HEK293 (cell line): ENCODE data around the gene ATG4A.

Experiments used
- CTCF ChIA-PET: fragments of 350-600 bp; formaldehyde crosslinking; extraction: SDS; loops from one replicate; lab custom pipeline; 2021; ENCODE audit warnings: antibody characterized with exemption; lab: Yijun Ruan, JAX
- POLR2A ChIA-PET: fragments of 300-600 bp; formaldehyde crosslinking; extraction: SDS; loops from one replicate; lab custom pipeline; 2020; ENCODE audit warnings: antibody characterized with exemption, inconsistent platforms; lab: Yijun Ruan, JAX
- H3K27ac ChIP-seq: fragments of 200-500 bp; sonication (Bioruptor generic); 2 replicates; pipeline ENCODE4 v1.5.1; 2014; ENCODE audit warnings: low read depth, low read length, control low read depth, inconsistent platforms; ENCODE audit errors: extremely low read depth
- H3K36me3 ChIP-seq, 2 experiments: fragments of 200-500 bp in 1 of 2; sonication (Bioruptor generic) in 1 of 2; 1 replicate in 1 of 2; 2 replicates in 1 of 2; pipeline ENCODE4 v1.5.1; 2014 to 2017; ENCODE audit warnings: inconsistent platforms in 2 of 2, low read length in 2 of 2; ENCODE audit not compliant: control insufficient read depth in 2 of 2, insufficient read depth in 1 of 2
- H3K4me1 ChIP-seq: fragments of 200-500 bp; sonication (Bioruptor generic); 2 replicates; pipeline ENCODE4 v1.5.1; 2014; ENCODE audit warnings: mild to moderate bottlenecking, low read length, inconsistent platforms; ENCODE audit not compliant: control insufficient read depth, insufficient read depth
- H3K4me3 ChIP-seq: 2 replicates; pipeline ENCODE4 v1.5.1; 2011; ENCODE audit warnings: low read depth, mild to moderate bottlenecking, control low read depth, low read length, moderate library complexity
- H3K9me3 ChIP-seq: fragments of 200-500 bp; sonication (Bioruptor generic); 2 replicates; pipeline ENCODE4 v1.5.1; 2014; ENCODE audit warnings: low read depth, low read length, inconsistent platforms; ENCODE audit not compliant: control insufficient read depth, insufficient read depth
- BCL11A ChIP-seq: fragments of 450-650 bp; formaldehyde crosslinking; IDR thresholded peaks from 2 replicates; pipeline ENCODE4 v1.5.1; 2016; ENCODE audit warnings: low read depth, missing biosample characterization, missing genetic modification characterization
- IKZF3 ChIP-seq: fragments of 450-650 bp; IDR thresholded peaks from 2 replicates; pipeline ENCODE4 v1.5.0; 2018; ENCODE audit warnings: missing biosample characterization, mild to moderate bottlenecking, missing genetic modification characterization, moderate library complexity
- MZF1 ChIP-seq: fragments of 450-650 bp; formaldehyde crosslinking; IDR thresholded peaks from 2 replicates; pipeline ENCODE4 v1.5.1; 2017; ENCODE audit warnings: missing biosample characterization, missing genetic modification characterization, borderline replicate concordance
- SP2 ChIP-seq: fragments of 450-650 bp; formaldehyde crosslinking; IDR thresholded peaks from 2 replicates; pipeline ENCODE4 v1.5.1; 2016; ENCODE audit warnings: missing biosample characterization, missing genetic modification characterization
- YY1 ChIP-seq: fragments of 450-650 bp; formaldehyde crosslinking; IDR thresholded peaks from 2 replicates; pipeline ENCODE4 v1.5.1; 2018; ENCODE audit warnings: missing biosample characterization, missing genetic modification characterization
- ZBTB20 ChIP-seq: fragments of 450-650 bp; formaldehyde crosslinking; IDR thresholded peaks from 2 replicates; pipeline ENCODE4 v1.5.1; 2016; ENCODE audit warnings: missing biosample characterization, missing genetic modification characterization
- ZBTB7A ChIP-seq: fragments of 450-650 bp; formaldehyde crosslinking; IDR thresholded peaks from 2 replicates; pipeline ENCODE4 v1.5.1; 2016; ENCODE audit warnings: low read depth, missing biosample characterization, missing genetic modification characterization
- ZNF132 ChIP-seq: fragments of 450-650 bp; formaldehyde crosslinking; IDR thresholded peaks from 2 replicates; pipeline ENCODE4 v1.5.1; 2017; ENCODE audit warnings: missing biosample characterization, missing genetic modification characterization, borderline replicate concordance
- ZNF155 ChIP-seq: fragments of 450-650 bp; formaldehyde crosslinking; IDR thresholded peaks from 2 replicates; pipeline ENCODE4 v1.5.1; 2016; ENCODE audit warnings: missing biosample characterization, missing genetic modification characterization
- ZNF157 ChIP-seq: fragments of 450-650 bp; formaldehyde crosslinking; IDR thresholded peaks from 2 replicates; pipeline ENCODE4 v1.5.1; 2016; ENCODE audit warnings: missing biosample characterization, missing genetic modification characterization
- ZNF16 ChIP-seq: fragments of 450-650 bp; formaldehyde crosslinking; IDR thresholded peaks from 2 replicates; pipeline ENCODE4 v1.5.1; 2016; ENCODE audit warnings: low read depth, missing biosample characterization, missing genetic modification characterization
- ZNF24 ChIP-seq: fragments of 450-650 bp; formaldehyde crosslinking; IDR thresholded peaks from 2 replicates; pipeline ENCODE4 v1.5.1; 2016; ENCODE audit warnings: missing biosample characterization, missing genetic modification characterization
- ZNF324 ChIP-seq: fragments of 450-650 bp; formaldehyde crosslinking; IDR thresholded peaks from 2 replicates; pipeline ENCODE4 v1.5.1; 2016; ENCODE audit warnings: missing biosample characterization, missing genetic modification characterization
- ZNF354C ChIP-seq: fragments of 450-650 bp; formaldehyde crosslinking; IDR thresholded peaks from 2 replicates; pipeline ENCODE4 v1.5.1; 2016; ENCODE audit warnings: missing biosample characterization, missing genetic modification characterization, low read depth, borderline replicate concordance
- ZNF366 ChIP-seq: fragments of 450-650 bp; formaldehyde crosslinking; conservative IDR thresholded peaks from 2 replicates; pipeline ENCODE4 v1.5.1; 2016; ENCODE audit warnings: missing biosample characterization, missing genetic modification characterization
- ZNF677 ChIP-seq: fragments of 450-650 bp; IDR thresholded peaks from 2 replicates; pipeline ENCODE4 v1.5.0; 2018; ENCODE audit warnings: missing biosample characterization, mild to moderate bottlenecking, missing genetic modification characterization, moderate library complexity
- ZNF792 ChIP-seq: fragments of 450-650 bp; formaldehyde crosslinking; IDR thresholded peaks from 2 replicates; pipeline ENCODE4 v1.5.1; 2016; ENCODE audit warnings: missing biosample characterization, missing genetic modification characterization
- ZNF843 ChIP-seq: fragments of 450-650 bp; formaldehyde crosslinking; IDR thresholded peaks from 2 replicates; pipeline ENCODE4 v1.5.1; 2016; ENCODE audit warnings: missing biosample characterization, missing genetic modification characterization
- TF ChIP-seq, protein P1 (sequence below): fragments of 450-650 bp; formaldehyde crosslinking; IDR thresholded peaks from 2 replicates; pipeline ENCODE4 v1.5.1; 2016; ENCODE audit warnings: missing biosample characterization, missing genetic modification characterization
- TF ChIP-seq, protein P2 (sequence below): fragments of 450-650 bp; formaldehyde crosslinking; IDR thresholded peaks from 2 replicates; pipeline ENCODE4 v1.5.1; 2016; ENCODE audit warnings: missing biosample characterization, missing genetic modification characterization
- TF ChIP-seq, protein P3 (sequence below): fragments of 450-650 bp; formaldehyde crosslinking; IDR thresholded peaks from 2 replicates; pipeline ENCODE4 v1.5.1; 2016; ENCODE audit warnings: missing biosample characterization, missing genetic modification characterization, low read depth
- TF ChIP-seq, protein P4 (sequence below): fragments of 450-650 bp; formaldehyde crosslinking; IDR thresholded peaks from 2 replicates; pipeline ENCODE4 v1.5.1; 2016; ENCODE audit warnings: missing biosample characterization, missing genetic modification characterization

The ATG4A gene

DNA sequence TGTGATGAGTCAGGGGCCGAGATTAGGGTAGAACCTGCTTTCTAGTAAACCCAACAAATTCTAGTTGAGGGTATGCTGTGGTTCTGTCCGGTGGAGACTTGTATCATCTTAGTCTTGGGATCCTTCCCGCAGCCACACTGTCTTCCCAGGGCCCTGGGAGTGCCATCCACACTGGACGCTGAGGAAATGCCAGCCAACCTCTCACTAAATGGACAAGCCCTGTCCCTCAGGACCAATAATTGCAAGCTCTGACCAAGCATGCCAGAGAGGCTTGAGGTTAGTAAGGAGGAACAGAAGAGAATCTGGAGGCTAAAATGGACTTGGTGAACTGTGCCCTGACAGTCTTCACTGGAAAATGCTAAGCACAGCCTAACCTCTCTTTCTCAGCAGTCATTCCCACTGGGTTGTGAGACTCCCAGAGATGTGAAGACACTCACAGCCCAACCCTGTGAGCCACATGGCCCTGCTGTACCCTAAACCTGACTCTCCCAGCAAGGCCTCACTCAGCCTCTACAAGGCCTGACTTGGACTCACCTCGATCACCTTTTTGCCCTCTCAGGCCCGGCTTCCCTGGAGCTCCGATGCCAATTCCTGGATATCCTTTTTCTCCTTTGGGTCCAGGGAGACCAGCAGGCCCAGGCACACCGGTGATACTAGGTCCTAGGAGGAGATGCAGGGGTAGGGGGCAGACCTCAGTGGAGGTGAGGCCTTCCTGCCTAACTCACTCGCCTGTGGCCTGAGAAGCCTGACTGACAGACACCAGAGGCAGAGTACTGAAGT, 77.6 kb downstream of the ATG4A start:
- POLR2A ChIA-PET, result no interaction called here
- Histone ChIP-seq H3K27ac (no peak overlapping the region), H3K36me3 (no peaks in the 10 kb centered on the region), H3K9me3 (no peaks in the 10 kb centered on the region), H3K4me3 (no peak overlapping the region), H3K4me1 (0 out of 2 replicates have a peak, but pooled peaks cover 2% of the 10 kb centered on the region)
- CTCF ChIA-PET, result interaction anchor here (1.5 kb wide), 1 partner anchor 13 kb away, joined by 3 read pairs; no protein-coding TSS in a partner anchor
- TF ChIP-seq ZNF157 (tag by site-specific recombination) (no peak), ZNF354C (no peak)
- TF ChIP-seq, protein P1, sequence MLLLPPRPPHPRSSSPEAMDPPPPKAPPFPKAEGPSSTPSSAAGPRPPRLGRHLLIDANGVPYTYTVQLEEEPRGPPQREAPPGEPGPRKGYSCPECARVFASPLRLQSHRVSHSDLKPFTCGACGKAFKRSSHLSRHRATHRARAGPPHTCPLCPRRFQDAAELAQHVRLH, result no peak

DNA sequence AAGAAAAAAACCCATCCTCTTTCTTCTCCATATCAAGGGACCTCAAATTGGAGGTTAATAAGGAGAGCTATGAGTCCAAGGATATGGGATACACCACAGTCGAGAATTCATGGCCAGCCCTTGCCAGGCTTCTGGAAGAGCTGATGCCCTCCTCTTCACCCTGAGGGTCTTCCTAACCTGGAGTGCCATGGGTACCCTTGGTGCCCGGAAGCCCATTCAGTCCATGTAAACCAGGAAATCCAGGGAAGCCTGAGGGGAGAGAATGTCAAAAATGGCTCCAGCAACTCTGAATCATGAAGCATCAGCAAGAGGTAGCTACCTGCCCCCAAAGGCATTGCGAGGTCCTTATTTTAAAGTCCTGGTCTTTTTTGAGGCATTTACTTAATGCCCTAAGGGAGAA, 78.2 kb downstream of the ATG4A start:
- Histone ChIP-seq H3K9me3 (no peaks in the 10 kb centered on the region), H3K36me3 (no peaks in the 10 kb centered on the region), H3K4me1 (0 out of 2 replicates have a peak, but pooled peaks cover 2% of the 10 kb centered on the region), H3K4me3 (no peak overlapping the region), H3K27ac (no peak overlapping the region)
- no peak for TF ChIP-seq SP2 (tag by site-specific recombination)
- TF ChIP-seq ZNF843 (tag by site-specific recombination), result no peak
- TF ChIP-seq YY1 (tag by site-specific recombination), result no peak
- TF ChIP-seq, protein P2, sequence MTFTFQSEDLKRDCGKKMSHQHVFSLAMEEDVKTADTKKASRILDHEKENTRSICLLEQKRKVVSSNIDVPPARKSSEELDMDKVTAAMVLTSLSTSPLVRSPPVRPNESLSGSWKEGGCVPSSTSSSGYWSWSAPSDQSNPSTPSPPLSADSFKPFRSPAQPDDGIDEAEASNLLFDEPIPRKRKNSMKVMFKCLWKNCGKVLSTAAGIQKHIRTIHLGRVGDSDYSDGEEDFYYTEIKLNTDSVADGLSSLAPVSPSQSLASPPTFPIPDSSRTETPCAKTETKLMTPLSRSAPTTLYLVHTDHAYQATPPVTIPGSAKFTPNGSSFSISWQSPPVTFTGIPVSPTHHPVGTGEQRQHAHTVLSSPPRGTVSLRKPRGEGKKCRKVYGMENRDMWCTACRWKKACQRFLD, result no peak
- TF ChIP-seq ZNF366, result no peak
- no peak for TF ChIP-seq ZNF792
- no peak for TF ChIP-seq ZBTB7A (tag by site-specific recombination)
- CTCF ChIA-PET, result no interaction called here
- POLR2A ChIA-PET, result no interaction called here

DNA sequence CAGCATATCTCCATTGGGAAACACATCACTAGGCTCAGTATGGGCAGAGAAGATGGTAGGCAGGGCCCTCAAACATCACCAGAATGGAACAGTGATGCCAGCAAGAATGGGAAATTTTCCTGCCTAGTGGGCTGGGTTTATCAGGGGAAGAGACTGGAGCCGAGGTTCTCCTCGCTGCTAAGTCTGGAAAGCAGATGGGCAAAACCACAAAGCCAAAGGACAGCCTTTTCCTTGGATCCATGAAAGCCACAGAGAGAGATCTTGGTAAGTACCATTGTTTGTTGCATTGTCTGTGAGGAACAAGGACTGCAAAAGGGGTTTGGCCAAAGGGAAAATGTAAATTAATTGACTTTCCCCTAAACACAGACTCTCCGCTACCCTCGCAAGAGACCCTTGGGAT, 80.1 kb downstream of the ATG4A start:
- H3K4me1 ChIP-seq, result no peaks in the 10 kb centered on the region
- H3K4me3 ChIP-seq, result no peak overlapping the region
- TF ChIP-seq ZNF24 (tag by site-specific recombination) (no peak), ZNF16 (no peak), BCL11A (tag by site-specific recombination) (no peak), ZNF132 (no peak), ZNF155 (no peak), IKZF3 (no peak), ZNF677 (no peak), MZF1 (tag by site-specific recombination) (no peak), ZBTB20 (tag by site-specific recombination) (no peak), ZNF324 (no peak)
- TF ChIP-seq, protein P3, sequence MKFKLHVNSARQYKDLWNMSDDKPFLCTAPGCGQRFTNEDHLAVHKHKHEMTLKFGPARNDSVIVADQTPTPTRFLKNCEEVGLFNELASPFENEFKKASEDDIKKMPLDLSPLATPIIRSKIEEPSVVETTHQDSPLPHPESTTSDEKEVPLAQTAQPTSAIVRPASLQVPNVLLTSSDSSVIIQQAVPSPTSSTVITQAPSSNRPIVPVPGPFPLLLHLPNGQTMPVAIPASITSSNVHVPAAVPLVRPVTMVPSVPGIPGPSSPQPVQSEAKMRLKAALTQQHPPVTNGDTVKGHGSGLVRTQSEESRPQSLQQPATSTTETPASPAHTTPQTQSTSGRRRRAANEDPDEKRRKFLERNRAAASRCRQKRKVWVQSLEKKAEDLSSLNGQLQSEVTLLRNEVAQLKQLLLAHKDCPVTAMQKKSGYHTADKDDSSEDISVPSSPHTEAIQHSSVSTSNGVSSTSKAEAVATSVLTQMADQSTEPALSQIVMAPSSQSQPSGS (tag by site-specific recombination), result no peak
- TF ChIP-seq, protein P4, sequence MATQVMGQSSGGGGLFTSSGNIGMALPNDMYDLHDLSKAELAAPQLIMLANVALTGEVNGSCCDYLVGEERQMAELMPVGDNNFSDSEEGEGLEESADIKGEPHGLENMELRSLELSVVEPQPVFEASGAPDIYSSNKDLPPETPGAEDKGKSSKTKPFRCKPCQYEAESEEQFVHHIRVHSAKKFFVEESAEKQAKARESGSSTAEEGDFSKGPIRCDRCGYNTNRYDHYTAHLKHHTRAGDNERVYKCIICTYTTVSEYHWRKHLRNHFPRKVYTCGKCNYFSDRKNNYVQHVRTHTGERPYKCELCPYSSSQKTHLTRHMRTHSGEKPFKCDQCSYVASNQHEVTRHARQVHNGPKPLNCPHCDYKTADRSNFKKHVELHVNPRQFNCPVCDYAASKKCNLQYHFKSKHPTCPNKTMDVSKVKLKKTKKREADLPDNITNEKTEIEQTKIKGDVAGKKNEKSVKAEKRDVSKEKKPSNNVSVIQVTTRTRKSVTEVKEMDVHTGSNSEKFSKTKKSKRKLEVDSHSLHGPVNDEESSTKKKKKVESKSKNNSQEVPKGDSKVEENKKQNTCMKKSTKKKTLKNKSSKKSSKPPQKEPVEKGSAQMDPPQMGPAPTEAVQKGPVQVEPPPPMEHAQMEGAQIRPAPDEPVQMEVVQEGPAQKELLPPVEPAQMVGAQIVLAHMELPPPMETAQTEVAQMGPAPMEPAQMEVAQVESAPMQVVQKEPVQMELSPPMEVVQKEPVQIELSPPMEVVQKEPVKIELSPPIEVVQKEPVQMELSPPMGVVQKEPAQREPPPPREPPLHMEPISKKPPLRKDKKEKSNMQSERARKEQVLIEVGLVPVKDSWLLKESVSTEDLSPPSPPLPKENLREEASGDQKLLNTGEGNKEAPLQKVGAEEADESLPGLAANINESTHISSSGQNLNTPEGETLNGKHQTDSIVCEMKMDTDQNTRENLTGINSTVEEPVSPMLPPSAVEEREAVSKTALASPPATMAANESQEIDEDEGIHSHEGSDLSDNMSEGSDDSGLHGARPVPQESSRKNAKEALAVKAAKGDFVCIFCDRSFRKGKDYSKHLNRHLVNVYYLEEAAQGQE (tag by site-specific recombination), result no peak
- CTCF ChIA-PET, result no interaction called here
- POLR2A ChIA-PET, result no interaction called here
- no peaks in the 10 kb centered on the region for H3K36me3 ChIP-seq
- no peaks in the 10 kb centered on the region for H3K9me3 ChIP-seq
- H3K27ac ChIP-seq, result no peak overlapping the region
